Measurements from ENCODE around the gene RSPH1.

GRCh38 chr21:42500225-42500624 lies 4.2 kb upstream of the RSPH1 start:
- no peak for TF ChIP-seq CTCF (IDR thresholded peaks at IDR 0.05; ENCODE audit: control extremely low read depth in 1 of 3, insufficient read depth in 1 of 3, low read depth in 1 of 3, low read length in 3 of 3)
- peak; percentile 51; the same call in 1 of the 2 replicates for TF ChIP-seq KDM1A (IDR thresholded peaks at IDR 0.05; ENCODE audit: borderline replicate concordance, low read length)
- no peak for TF ChIP-seq EGR1 (IDR thresholded peaks at IDR 0.05; ENCODE audit: borderline replicate concordance, low read depth, low read length)
- no peak for TF ChIP-seq SP1 (IDR thresholded peaks at IDR 0.05; ENCODE audit: low read depth, low read length)
- TF ChIP-seq ASH2L (IDR thresholded peaks at IDR 0.05; ENCODE audit: low read length), result no peak
- no peak for TF ChIP-seq POLR2A (IDR thresholded peaks at IDR 0.05; ENCODE audit: control extremely low read depth in 1 of 2, low read depth in 2 of 2, low read length in 2 of 2)
- no peak for TF ChIP-seq JUN (IDR thresholded peaks at IDR 0.05; ENCODE audit: low read depth, low read length)
- no peak for TF ChIP-seq BRCA1 (IDR thresholded peaks at IDR 0.05; ENCODE audit: low read depth, low read length)
- TF ChIP-seq EZH2 (IDR thresholded peaks at IDR 0.05; ENCODE audit: low read depth, low read length, severe bottlenecking), result no peak
- TF ChIP-seq MAFK (IDR thresholded peaks at IDR 0.05; ENCODE audit: low read depth, low read length), result no peak
- no peak for TF ChIP-seq JUND (IDR thresholded peaks at IDR 0.05; ENCODE audit: low read length)

Measured in H1 (cell line).